HEK293 (cell line): Measurements from ENCODE around the gene ZNF609.

Source experiments
- AEBP2 ChIP-seq: fragments of 450-650 bp; formaldehyde crosslinking; IDR thresholded peaks from 2 replicates; pipeline ENCODE4 v1.5.1; 2016; ENCODE audit warnings: missing biosample characterization, missing genetic modification characterization, borderline replicate concordance
- CTCF ChIP-seq: fragments of 450-650 bp; formaldehyde crosslinking; IDR thresholded peaks from 2 replicates; pipeline ENCODE4 v1.5.1; 2016; ENCODE audit warnings: missing biosample characterization, missing genetic modification characterization
- GFI1B ChIP-seq: fragments of 450-650 bp; formaldehyde crosslinking; IDR thresholded peaks from 2 replicates; pipeline ENCODE4 v1.5.1; 2016; ENCODE audit warnings: missing biosample characterization, missing genetic modification characterization
- KLF10 ChIP-seq: fragments of 450-650 bp; IDR thresholded peaks from 2 replicates; pipeline ENCODE4 v1.5.1; 2018; ENCODE audit warnings: missing biosample characterization, mild to moderate bottlenecking, missing genetic modification characterization
- KLF7 ChIP-seq: fragments of 450-650 bp; formaldehyde crosslinking; IDR thresholded peaks from 2 replicates; pipeline ENCODE4 v1.5.1; 2016; ENCODE audit warnings: missing biosample characterization, missing genetic modification characterization, borderline replicate concordance
- PATZ1 ChIP-seq: fragments of 450-650 bp; formaldehyde crosslinking; IDR thresholded peaks from 2 replicates; pipeline ENCODE4 v1.5.1; 2016; ENCODE audit warnings: missing biosample characterization, missing genetic modification characterization
- PRDM4 ChIP-seq: fragments of 450-650 bp; formaldehyde crosslinking; IDR thresholded peaks from 2 replicates; pipeline ENCODE4 v1.5.1; 2017; ENCODE audit warnings: missing biosample characterization, missing genetic modification characterization
- REST ChIP-seq: fragments of 450-650 bp; formaldehyde crosslinking; IDR thresholded peaks from 2 replicates; pipeline ENCODE4 v1.5.1; 2016; ENCODE audit warnings: missing biosample characterization, missing genetic modification characterization
- SCRT2 ChIP-seq: fragments of 450-650 bp; formaldehyde crosslinking; IDR thresholded peaks from 2 replicates; pipeline ENCODE4 v1.5.1; 2016; ENCODE audit warnings: missing biosample characterization, missing genetic modification characterization
- TRIM28 ChIP-seq: IDR thresholded peaks from 2 replicates; pipeline ENCODE4 v1.6.1; 2011; ENCODE audit warnings: low read length, control low read depth, borderline replicate concordance
- ZBTB10 ChIP-seq: fragments of 450-650 bp; formaldehyde crosslinking; IDR thresholded peaks from 2 replicates; pipeline ENCODE4 v1.5.1; 2016; ENCODE audit warnings: missing biosample characterization, missing genetic modification characterization
- ZNF266 ChIP-seq: fragments of 450-650 bp; formaldehyde crosslinking; IDR thresholded peaks from 2 replicates; pipeline ENCODE4 v1.5.1; 2016; ENCODE audit warnings: missing biosample characterization, missing genetic modification characterization, low read depth
- ZNF311 ChIP-seq: fragments of 450-650 bp; formaldehyde crosslinking; IDR thresholded peaks from 2 replicates; pipeline ENCODE4 v1.5.1; 2017; ENCODE audit warnings: missing biosample characterization, missing genetic modification characterization, borderline replicate concordance
- ZNF354C ChIP-seq: fragments of 450-650 bp; formaldehyde crosslinking; IDR thresholded peaks from 2 replicates; pipeline ENCODE4 v1.5.1; 2016; ENCODE audit warnings: missing biosample characterization, missing genetic modification characterization, low read depth, borderline replicate concordance
- ZNF362 ChIP-seq: fragments of 450-650 bp; formaldehyde crosslinking; IDR thresholded peaks from 2 replicates; pipeline ENCODE4 v1.5.1; 2016; ENCODE audit warnings: missing biosample characterization, missing genetic modification characterization
- ZNF433 ChIP-seq: fragments of 450-650 bp; formaldehyde crosslinking; IDR thresholded peaks from 2 replicates; pipeline ENCODE4 v1.5.1; 2016; ENCODE audit warnings: missing biosample characterization, missing genetic modification characterization, low read depth
- ZNF510 ChIP-seq: fragments of 450-650 bp; formaldehyde crosslinking; IDR thresholded peaks from 2 replicates; pipeline ENCODE4 v1.5.1; 2018; ENCODE audit warnings: mild to moderate bottlenecking, missing genetic modification characterization, missing biosample characterization; ENCODE audit not compliant: insufficient replicate concordance
- ZNF558 ChIP-seq: fragments of 450-650 bp; formaldehyde crosslinking; IDR thresholded peaks from 2 replicates; pipeline ENCODE4 v1.5.1; 2016; ENCODE audit warnings: missing biosample characterization, missing genetic modification characterization
- ZNF561 ChIP-seq: fragments of 450-650 bp; IDR thresholded peaks from 2 replicates; pipeline ENCODE4 v1.5.1; 2018; ENCODE audit warnings: missing biosample characterization, missing genetic modification characterization, borderline replicate concordance
- ZNF621 ChIP-seq: fragments of 450-650 bp; formaldehyde crosslinking; IDR thresholded peaks from 2 replicates; pipeline ENCODE4 v1.5.1; 2017; ENCODE audit warnings: missing biosample characterization, missing genetic modification characterization
- ZNF76 ChIP-seq: fragments of 450-650 bp; formaldehyde crosslinking; IDR thresholded peaks from 2 replicates; pipeline ENCODE4; 2016; ENCODE audit warnings: low read depth, missing biosample characterization, missing genetic modification characterization, borderline replicate concordance
- ZNF843 ChIP-seq: fragments of 450-650 bp; formaldehyde crosslinking; IDR thresholded peaks from 2 replicates; pipeline ENCODE4 v1.5.1; 2016; ENCODE audit warnings: missing biosample characterization, missing genetic modification characterization
- ZXDB ChIP-seq: fragments of 450-650 bp; formaldehyde crosslinking; IDR thresholded peaks from 2 replicates; pipeline ENCODE4 v1.5.1; 2016; ENCODE audit warnings: missing biosample characterization, missing genetic modification characterization

Gene ZNF609

GRCh38 chr15:64702816-64703631, 242.6 kb downstream of the ZNF609 start (continued):
- TF ChIP-seq ZBTB10 (tag by site-specific recombination) = peak; percentile 31; the same call in 1 of the 2 replicates
- no peak for TF ChIP-seq ZNF311 (tag by site-specific recombination)
- TF ChIP-seq ZNF558 (tag by site-specific recombination) = no peak
- TF ChIP-seq PRDM4 (tag by site-specific recombination) = no peak
- no peak for TF ChIP-seq ZNF362 (tag by site-specific recombination)
- TF ChIP-seq ZNF76 (tag by site-specific recombination) = peak; percentile 76; the same call in 1 of the 2 replicates
- no peak for TF ChIP-seq KLF10 (tag by site-specific recombination)
- TF ChIP-seq ZNF266 = no peak
- TF ChIP-seq AEBP2 (tag by site-specific recombination) = no peak
- no peak for TF ChIP-seq ZNF433 (tag by site-specific recombination)
- TF ChIP-seq PATZ1 (tag by site-specific recombination) = peak; percentile 60; the same call in 1 of the 2 replicates
- TF ChIP-seq TRIM28 = no peak
- TF ChIP-seq ZNF621 (tag by site-specific recombination) = no peak
- TF ChIP-seq KLF7 = no peak
- no peak for TF ChIP-seq ZNF843 (tag by site-specific recombination)
- TF ChIP-seq GFI1B (tag by site-specific recombination) = no peak
- no peak for TF ChIP-seq ZNF561 (tag by site-specific recombination)
- no peak for TF ChIP-seq ZXDB (tag by site-specific recombination)
- TF ChIP-seq ZNF510 = no peak
- no peak for TF ChIP-seq CTCF (tag by site-specific recombination)
- no peak for TF ChIP-seq ZNF354C (tag by site-specific recombination)
- no peak for TF ChIP-seq SCRT2
- no peak for TF ChIP-seq REST
